Stimulated activated CD4-positive, alpha-beta T cell treated with anti-CD3 and anti-CD28 coated beads, TNF-alpha, amount 100 ng/mL, for 24 hours (primary cell): ENCODE measurements around the gene APOBEC3B.
"Not testable (repeated sequence)": the region's sequence is repeated elsewhere in the genome, so short reads cannot be mapped to it uniquely, and the experiment has no call there.

ENCODE experiments used
- DNase-seq, 3 experiments: peaks; one replicate each; pipeline ENCODE4 v3.0.0-alpha.2; 2020; ENCODE audit warnings: low read depth in 3 of 3

APOBEC3B gene

GRCh38 chr22:38967451-38968450 is 14.4 kb upstream of the APOBEC3B start:
- DNase-seq: no peak

- no peak for DNase-seq
These were observed 13.3 kb upstream of the APOBEC3B start for GRCh38 chr22:38968801-38969200.

GRCh38 chr22:38970551-38970950 is 11.6 kb upstream of the APOBEC3B start:
- no peak for DNase-seq

GRCh38 chr22:38971202-38971601 is 10.9 kb upstream of the APOBEC3B start:
- DNase-seq: no peak

GRCh38 chr22:38971791-38972190 is 10.4 kb upstream of the APOBEC3B start:
- no peak for DNase-seq

GRCh38 chr22:38972558-38972957 is 9.6 kb upstream of the APOBEC3B start:
- no peak for DNase-seq

GRCh38 chr22:38973289-38974169 is 8.6 kb upstream of the APOBEC3B start:
- peak in 1 of 3 experiments; percentile 54 for DNase-seq

- no peak for DNase-seq
These were observed 7.8 kb upstream of the APOBEC3B start for GRCh38 chr22:38974170-38974825.

- no peak for DNase-seq
These were observed 7.3 kb upstream of the APOBEC3B start for GRCh38 chr22:38974826-38975175.

- DNase-seq: not testable (repeated sequence)
These were observed 4.9 kb upstream of the APOBEC3B start for GRCh38 chr22:38977289-38977688.

GRCh38 chr22:38980587-38980986 is 1.6 kb upstream of the APOBEC3B start:
- not testable (repeated sequence) for DNase-seq

- DNase-seq: no peak
These were observed 849 bp upstream of the APOBEC3B start for GRCh38 chr22:38981005-38981991.

GRCh38 chr22:38984224-38984623 is 2.1 kb downstream of the APOBEC3B start:
- DNase-seq: no peak

- DNase-seq: peak; percentile 56 to 84 (median 62)
These were observed 2.9 kb downstream of the APOBEC3B start for GRCh38 chr22:38984784-38985757.

- DNase-seq: no peak
These were observed 4.5 kb downstream of the APOBEC3B start for GRCh38 chr22:38986629-38987028.

- no peak for DNase-seq
These were observed 5.2 kb downstream of the APOBEC3B start for GRCh38 chr22:38987171-38987895.

- DNase-seq: no peak
These were observed 7.3 kb downstream of the APOBEC3B start for GRCh38 chr22:38989466-38989865.

- DNase-seq: not testable (repeated sequence)
These were observed 10.8 kb downstream of the APOBEC3B start for GRCh38 chr22:38992871-38993371.

GRCh38 chr22:38996105-38996504 is 14.0 kb downstream of the APOBEC3B start:
- DNase-seq: no peak
